Stimulated activated naive CD8-positive, alpha-beta T cell treated with anti-CD3 and anti-CD28 coated beads, Interleukin-15, amount 100 ng/mL, for 72 hours (primary cell): Measurements from ENCODE around the gene UBQLN1.
"Not testable (repeated sequence)": the region's sequence is repeated elsewhere in the genome, so short reads cannot be mapped to it uniquely, and the experiment has no call there.

ENCODE experiments used
- ATAC-seq: fragments of 150-1000 bp; cut with Tn5 transposase; 2 replicates; pipeline ENCODE4 v1.10.0; 2021; ENCODE audit warnings: mild to moderate bottlenecking, moderate library complexity
- DNase-seq, 2 donors: peaks; one replicate each; pipeline ENCODE4 v3.0.0; 2021 to 2022
- H3K27ac Mint-ChIP-seq, 2 donors: one replicate each; pipeline ENCODE4 v1.8.0; 2022; ENCODE audit warnings: mild to moderate bottlenecking in 2 of 2, mixed read lengths in 2 of 2, moderate library complexity in 2 of 2
- H3K27me3 Mint-ChIP-seq: one replicate; pipeline ENCODE4 v1.8.0; 2022; ENCODE audit warnings: mixed read lengths
- H3K4me1 Mint-ChIP-seq: one replicate; pipeline ENCODE4 v1.8.0; 2022; ENCODE audit warnings: mild to moderate bottlenecking, mixed read lengths
- H3K4me3 Mint-ChIP-seq, 2 donors: one replicate each; pipeline ENCODE4 v1.8.0; 2022; ENCODE audit warnings: mild to moderate bottlenecking in 2 of 2, mixed read lengths in 2 of 2, moderate library complexity in 1 of 2
- H3K9me3 Mint-ChIP-seq, 2 donors: one replicate each; pipeline ENCODE4 v1.8.0; 2022; ENCODE audit warnings: mixed read lengths in 2 of 2

Gene UBQLN1

GRCh38 chr9:83706676-83707517, 861 bp downstream of the UBQLN1 start:
- Mint-ChIP-seq H3K27ac (peak overlapping the region; percentile 99 to 100), H3K27me3 (no peaks in the 10 kb centered on the region), H3K9me3 (no peaks in the 10 kb centered on the region), H3K4me3 (peak overlapping the region; percentile 90 to 99), H3K4me1 (peaks cover 53% of the 10 kb centered on the region)
- peak; percentile 59 for ATAC-seq
- DNase-seq = peak; percentile 68 to 77

- not testable (repeated sequence) for ATAC-seq, DNase-seq
- H3K4me3 Mint-ChIP-seq = peak overlapping the region; percentile 90 to 99
Measured at GRCh38 chr9:83705219-83705651, 2.5 kb downstream of the UBQLN1 start.

GRCh38 chr9:83701769-83702168, 6.0 kb downstream of the UBQLN1 start:
- ATAC-seq = no peak
- H3K27me3 Mint-ChIP-seq = no peaks in the 10 kb centered on the region
- no peaks in the 10 kb centered on the region for H3K9me3 Mint-ChIP-seq
- H3K27ac Mint-ChIP-seq = no peak overlapping the region
- H3K4me1 Mint-ChIP-seq = peaks cover 74% of the 10 kb centered on the region
- peak overlapping the region; percentile 23 to 36 for H3K4me3 Mint-ChIP-seq
- DNase-seq = no peak

More at GRCh38 chr9:83705219-83705651, 2.5 kb downstream of the UBQLN1 start:
- peak overlapping the region; percentile 34 to 90 for H3K27ac Mint-ChIP-seq
- not testable (repeated sequence) for H3K9me3 Mint-ChIP-seq, H3K27me3 Mint-ChIP-seq
- H3K4me1 Mint-ChIP-seq = peaks cover 67% of the 10 kb centered on the region

- ATAC-seq (no peak), DNase-seq (no peak)
- Mint-ChIP-seq H3K27me3 (no peaks in the 10 kb centered on the region), H3K4me1 (peaks cover 71% of the 10 kb centered on the region), H3K9me3 (no peaks in the 10 kb centered on the region), H3K27ac (no peak overlapping the region), H3K4me3 (peak overlapping the region; percentile 23 to 36)
Measured at GRCh38 chr9:83701286-83701685, 6.5 kb downstream of the UBQLN1 start.

GRCh38 chr9:83699615-83700014, 8.1 kb downstream of the UBQLN1 start:
- H3K27ac Mint-ChIP-seq = no peak overlapping the region

GRCh38 chr9:83698976-83699585, 8.7 kb downstream of the UBQLN1 start:
- Mint-ChIP-seq H3K4me1 (peaks cover 65% of the 10 kb centered on the region), H3K9me3 (no peaks in the 10 kb centered on the region), H3K27ac (peak overlapping the region; percentile 4 to 85), H3K4me3 (peak overlapping the region; percentile 36 to 37), H3K27me3 (no peaks in the 10 kb centered on the region)
- peak; percentile 75 for ATAC-seq
- DNase-seq = no peak

More at GRCh38 chr9:83699615-83700014, 8.1 kb downstream of the UBQLN1 start:
- no peaks in the 10 kb centered on the region for H3K9me3 Mint-ChIP-seq
- peaks cover 64% of the 10 kb centered on the region for H3K4me1 Mint-ChIP-seq
- ATAC-seq = no peak
- no peaks in the 10 kb centered on the region for H3K27me3 Mint-ChIP-seq
- peak overlapping the region in 1 of 2 donors; percentile 21 for H3K4me3 Mint-ChIP-seq
- DNase-seq = no peak

- H3K4me3 Mint-ChIP-seq = no peak overlapping the region
- H3K4me1 Mint-ChIP-seq = peaks cover 79% of the 10 kb centered on the region
- no peak for ATAC-seq
- H3K9me3 Mint-ChIP-seq = no peaks in the 10 kb centered on the region
- no peaks in the 10 kb centered on the region for H3K27me3 Mint-ChIP-seq
- no peak for DNase-seq
- peak overlapping the region in 1 of 2 donors; percentile 31 for H3K27ac Mint-ChIP-seq
Measured at GRCh38 chr9:83691492-83691891, 16.3 kb downstream of the UBQLN1 start.

GRCh38 chr9:83688921-83689320, 18.8 kb downstream of the UBQLN1 start:
- Mint-ChIP-seq H3K4me3 (peak overlapping the region; percentile 21 to 29), H3K27ac (peak overlapping the region; percentile 35 to 71), H3K9me3 (no peaks in the 10 kb centered on the region), H3K4me1 (peaks cover 72% of the 10 kb centered on the region), H3K27me3 (no peaks in the 10 kb centered on the region)
- ATAC-seq = peak; percentile 92
- DNase-seq = no peak

GRCh38 chr9:83681490-83681889, 26.3 kb downstream of the UBQLN1 start:
- H3K4me1 Mint-ChIP-seq = peaks cover 27% of the 10 kb centered on the region

GRCh38 chr9:83680233-83680632, 27.5 kb downstream of the UBQLN1 start:
- H3K27ac Mint-ChIP-seq = peak overlapping the region; percentile 26 to 48
- peaks cover 22% of the 10 kb centered on the region for H3K4me1 Mint-ChIP-seq
- no peaks in the 10 kb centered on the region for H3K9me3 Mint-ChIP-seq
- DNase-seq = no peak
- no peak overlapping the region for H3K4me3 Mint-ChIP-seq
- ATAC-seq = no peak
- H3K27me3 Mint-ChIP-seq = no peaks in the 10 kb centered on the region

More at GRCh38 chr9:83681490-83681889, 26.3 kb downstream of the UBQLN1 start:
- no peak overlapping the region for H3K27ac Mint-ChIP-seq
- no peak overlapping the region for H3K4me3 Mint-ChIP-seq
- H3K27me3 Mint-ChIP-seq = no peaks in the 10 kb centered on the region
- peak; percentile 49 for ATAC-seq
- no peak for DNase-seq
- H3K9me3 Mint-ChIP-seq = no peaks in the 10 kb centered on the region

GRCh38 chr9:83677596-83677995, 30.2 kb downstream of the UBQLN1 start:
- Mint-ChIP-seq H3K9me3 (no peaks in the 10 kb centered on the region), H3K4me3 (no peak overlapping the region), H3K4me1 (peaks cover 17% of the 10 kb centered on the region), H3K27me3 (no peaks in the 10 kb centered on the region), H3K27ac (no peak overlapping the region)
- ATAC-seq (no peak), DNase-seq (no peak)

- no peaks in the 10 kb centered on the region for H3K9me3 Mint-ChIP-seq
Measured at GRCh38 chr9:83675466-83675865, 32.3 kb downstream of the UBQLN1 start.

GRCh38 chr9:83671451-83671850, 36.3 kb downstream of the UBQLN1 start:
- no peak for ATAC-seq
- no peak overlapping the region for H3K27ac Mint-ChIP-seq

More at GRCh38 chr9:83675466-83675865, 32.3 kb downstream of the UBQLN1 start:
- no peak for ATAC-seq
- Mint-ChIP-seq H3K4me3 (no peak overlapping the region), H3K27me3 (no peaks in the 10 kb centered on the region), H3K4me1 (peaks cover 2% of the 10 kb centered on the region), H3K27ac (no peak overlapping the region)
- no peak for DNase-seq

GRCh38 chr9:83670381-83670780, 37.4 kb downstream of the UBQLN1 start:
- ATAC-seq (no peak), DNase-seq (no peak)
- H3K4me3 Mint-ChIP-seq = no peak overlapping the region
- H3K4me1 Mint-ChIP-seq = peaks cover 19% of the 10 kb centered on the region
- H3K27me3 Mint-ChIP-seq = no peaks in the 10 kb centered on the region
- no peaks in the 10 kb centered on the region for H3K9me3 Mint-ChIP-seq
- H3K27ac Mint-ChIP-seq = no peak overlapping the region

More at GRCh38 chr9:83671451-83671850, 36.3 kb downstream of the UBQLN1 start:
- Mint-ChIP-seq H3K27me3 (no peaks in the 10 kb centered on the region), H3K4me1 (peaks cover 8% of the 10 kb centered on the region), H3K9me3 (no peaks in the 10 kb centered on the region), H3K4me3 (no peak overlapping the region)
- DNase-seq = no peak

- DNase-seq = no peak
- Mint-ChIP-seq H3K27ac (no peak overlapping the region), H3K4me1 (peaks cover 20% of the 10 kb centered on the region), H3K27me3 (no peaks in the 10 kb centered on the region), H3K9me3 (no peaks in the 10 kb centered on the region), H3K4me3 (no peak overlapping the region)
- no peak for ATAC-seq
Measured at GRCh38 chr9:83669067-83669466, 38.7 kb downstream of the UBQLN1 start.
